Endothelial cell of umbilical vein (primary cell): ENCODE results near the gene MST1. TPM values are rescaled to one million over a fixed set of nuclear protein-coding genes. Genes with fewer than 3 reads are reported as not detected.

ENCODE experiments used
- BruUV-seq: library from RNA; stranded (reverse); fragments of 400-500 nt; replicated peaks from 2 replicates; lab custom pipeline; 2021; lab: Mats Ljungman, UMichigan
- CTCF ChIA-PET: fragments of 300-600, 350-600 bp; sonication (Branson Sonifier 250); formaldehyde crosslinking; loops from one replicate; lab custom pipeline; 2021; ENCODE audit warnings: antibody characterized with exemption, inconsistent platforms; lab: Charles Lee
- POLR2A ChIA-PET: fragments of 300-600, 350-600 bp; sonication (Branson Sonifier 250); formaldehyde crosslinking; loops from one replicate; lab custom pipeline; 2021; ENCODE audit warnings: antibody characterized with exemption, inconsistent platforms; lab: Charles Lee
- DNase-seq: peaks from one replicate; pipeline ENCODE4 v3.0.0-alpha.2; 2011; ENCODE audit warnings: low read depth, low spot score
- FAIRE-seq: peaks from 2 replicates; lab custom pipeline; 2011; peaks lifted over from hg19 to GRCh38; lab: Jason Lieb, UNC
- H2AFZ ChIP-seq: 2 replicates; pipeline ENCODE4 v1.6.0; 2012; ENCODE audit warnings: low read depth, low read length, control low read depth, inconsistent platforms
- H3K27ac ChIP-seq: 2 replicates; pipeline ENCODE4 v1.5.1; 2011; ENCODE audit warnings: low read depth, mild to moderate bottlenecking, control low read depth, low read length, moderate library complexity; ENCODE audit not compliant: insufficient read depth
- H3K27me3 ChIP-seq, 2 experiments: 2 replicates each; pipeline versions ENCODE4 v1.6.0 to v1.6.1; 2011; ENCODE audit warnings: low read length in 2 of 2, mixed read lengths in 1 of 2; ENCODE audit not compliant: control insufficient read depth in 2 of 2, insufficient read depth in 2 of 2
- H3K36me3 ChIP-seq, 2 experiments: 2 replicates in 1 of 2; 3 replicates in 1 of 2; pipeline ENCODE4 v1.5.1; 2011; ENCODE audit warnings: low read length in 2 of 2, mild to moderate bottlenecking in 1 of 2, moderate library complexity in 1 of 2; ENCODE audit not compliant: control insufficient read depth in 2 of 2, insufficient read depth in 2 of 2; ENCODE audit errors: extremely low read depth in 1 of 2
- H3K4me1 ChIP-seq: 3 replicates; pipeline ENCODE4 v1.5.1; 2011; ENCODE audit warnings: mild to moderate bottlenecking, low read length; ENCODE audit not compliant: control insufficient read depth, insufficient read depth; ENCODE audit errors: extremely low read depth
- H3K4me2 ChIP-seq: 2 replicates; pipeline ENCODE4 v1.6.1; 2011; ENCODE audit warnings: low read length, control low read depth, mixed read lengths; ENCODE audit not compliant: insufficient read depth
- H3K4me3 ChIP-seq, 3 experiments: fragments of 200-600 bp in 1 of 3; sonication (generic), shearing (Covaris generic) in 1 of 3; replicated peaks in 1 of 3; 2 replicates each; pipeline ENCODE4 v1.5.1; 2011 to 2016; ENCODE audit warnings: control low read depth in 3 of 3, low read length in 3 of 3, mild to moderate bottlenecking in 2 of 3, inconsistent platforms in 1 of 3, low read depth in 1 of 3, moderate library complexity in 1 of 3; ENCODE audit not compliant: insufficient read depth in 1 of 3
- H3K79me2 ChIP-seq: 2 replicates; pipeline ENCODE4 v1.6.0; 2012; ENCODE audit warnings: low read length, inconsistent platforms; ENCODE audit not compliant: control insufficient read depth, insufficient read depth
- H3K9ac ChIP-seq: replicated peaks from 2 replicates; pipeline ENCODE3; 2011; ENCODE audit warnings: low read length, control low read depth; ENCODE audit not compliant: insufficient read depth; ENCODE audit errors: extremely low read depth
- H3K9me1 ChIP-seq: replicated peaks from 3 replicates; pipeline ENCODE4 v1.6.0; 2011; ENCODE audit warnings: mild to moderate bottlenecking, low read length; ENCODE audit not compliant: control insufficient read depth, insufficient read depth; ENCODE audit errors: extremely low read depth
- H3K9me3 ChIP-seq: replicated peaks from 2 replicates; pipeline ENCODE4 v1.5.1; 2012; ENCODE audit warnings: low read length, inconsistent platforms; ENCODE audit not compliant: control insufficient read depth, insufficient read depth
- H4K20me1 ChIP-seq: replicated peaks from 2 replicates; pipeline ENCODE3; 2011; ENCODE audit warnings: mild to moderate bottlenecking, low read length; ENCODE audit not compliant: control insufficient read depth, insufficient read depth; ENCODE audit errors: extremely low read depth
- EZH2 ChIP-seq: IDR thresholded peaks from 2 replicates; pipeline ENCODE4 v1.6.1; 2012; ENCODE audit warnings: borderline replicate concordance, low read depth, mild to moderate bottlenecking, moderate library complexity, low read length, inconsistent platforms; ENCODE audit not compliant: severe bottlenecking
- FOS ChIP-seq: IDR thresholded peaks from 2 replicates; pipeline ENCODE4 v1.6.1; 2011; ENCODE audit warnings: mild to moderate bottlenecking, low read length, moderate library complexity, borderline replicate concordance; ENCODE audit not compliant: insufficient read depth
- GATA2 ChIP-seq: IDR thresholded peaks from 2 replicates; pipeline ENCODE4 v1.7.0; 2011; ENCODE audit warnings: low read depth, mild to moderate bottlenecking, moderate library complexity, mixed read lengths, low read length; ENCODE audit not compliant: insufficient read length, insufficient read depth
- JUN ChIP-seq: IDR thresholded peaks from 2 replicates; pipeline ENCODE4 v1.6.1; 2011; ENCODE audit warnings: borderline replicate concordance, low read depth; ENCODE audit not compliant: insufficient read length, insufficient read depth
- MYC ChIP-seq: IDR thresholded peaks from one replicate; pipeline ENCODE4 v1.6.1; 2011; ENCODE audit warnings: mild to moderate bottlenecking, low read depth, low read length
- POLR2A ChIP-seq: IDR thresholded peaks from 2 replicates; pipeline ENCODE4 v1.6.1; 2012; ENCODE audit warnings: low read depth, mild to moderate bottlenecking, control low read depth, low read length
- POLR2AphosphoS5 ChIP-seq: IDR thresholded peaks from 2 replicates; pipeline ENCODE4 v1.6.1; 2012; ENCODE audit warnings: low read depth, mild to moderate bottlenecking, control low read depth, low read length, moderate library complexity; ENCODE audit not compliant: insufficient read depth
- dilution Hi-C: fragments of 300-500 bp; cut with MboI; formaldehyde crosslinking; loops from one replicate; pipeline ENCODE4 v1.15.0; 2019; ENCODE audit warnings: low sequenced_read_pairs; ENCODE audit not compliant: extremely low pct_ligation_motif_present
- intact Hi-C: fragments of 100-400 bp; cut with micrococcal nuclease; formaldehyde crosslinking; loops from one replicate; pipeline ENCODE4 v1.10.0; 2022
- polyA plus RNA-seq, 4 experiments: library from polyadenylated mRNA; depleted of rRNA in 3 of 4; stranded (reverse) in 3 of 4; unstranded in 1 of 4; fragments of >200 nt; gene quantifications; 2 replicates each; pipeline versions ENCODE4 v1.2.1 to v1.2.3, GENCODE V29; 2011 to 2012; ENCODE audit warnings: missing spikeins in 1 of 4
- total RNA-seq: library from RNA; stranded (reverse); gene quantifications from 2 replicates; pipeline ENCODE4 v1.2.3, GENCODE V29; 2021
- TF ChIP-seq, protein P1 (sequence below): IDR thresholded peaks from 2 replicates; pipeline ENCODE4 v1.6.1; 2011; ENCODE audit not compliant: insufficient read depth, insufficient read length
- TF ChIP-seq, protein P2 (sequence below), 2 donors: IDR thresholded peaks; 1 replicate in 1 of 2; 2 replicates in 1 of 2; pipeline ENCODE4 v1.5.1; 2011; ENCODE audit warnings: low read length in 2 of 2, mild to moderate bottlenecking in 2 of 2, moderate library complexity in 2 of 2, control low read depth in 1 of 2, inconsistent platforms in 1 of 2, low read depth in 1 of 2; ENCODE audit not compliant: insufficient read depth in 1 of 2; ENCODE audit errors: extremely low read depth in 1 of 2

The MST1 gene
- total and polyA plus RNA-seq, 2 donors (not counting 3 experiments of a cell fraction or from before 2014, with no cell fraction given): 6.1 to 17.5 TPM

DNA sequence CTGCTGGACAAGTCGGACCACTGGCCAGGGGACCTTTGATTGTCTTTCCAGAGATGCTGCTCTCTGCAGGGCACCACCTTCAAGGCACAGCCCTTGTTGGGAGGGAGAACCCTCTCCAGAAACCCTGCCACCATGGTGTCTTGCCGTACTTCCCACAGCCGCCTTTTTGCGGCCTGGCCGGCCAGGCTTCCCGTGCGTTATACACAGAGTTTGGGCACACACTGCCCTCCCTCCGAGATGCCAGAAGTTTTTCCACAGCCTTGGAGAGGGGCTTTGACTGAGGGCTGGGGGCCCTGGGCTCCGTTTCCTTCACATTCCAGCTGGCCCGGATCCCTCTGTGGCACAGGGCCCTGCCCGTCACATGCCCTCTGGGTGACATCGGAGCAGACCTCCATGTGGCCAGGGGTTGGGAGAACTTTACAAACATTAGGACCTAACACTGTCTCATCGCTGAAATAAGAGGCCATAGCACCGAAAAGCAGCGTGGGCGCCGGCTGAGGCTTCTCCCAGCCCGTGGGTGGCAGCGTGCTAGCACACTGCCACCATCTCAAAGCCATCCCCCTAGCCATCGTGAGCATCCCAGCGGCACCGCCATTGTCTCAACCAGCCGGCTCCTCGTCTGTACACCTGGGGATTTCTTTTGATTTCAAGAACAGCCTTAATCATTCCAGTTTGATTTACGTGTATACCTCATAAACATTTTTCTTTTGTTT, 21.4 kb downstream of the MST1 start:
- Histone ChIP-seq H3K4me1 (no peaks in the 10 kb centered on the region), H3K4me2 (no peak overlapping the region), H3K9me1 (no peaks in the 10 kb centered on the region), H4K20me1 (no peaks in the 10 kb centered on the region), H3K4me3 (no peak overlapping the region), H3K9me3 (no peaks in the 10 kb centered on the region), H3K27me3 (peaks cover 0 to 2% of the 10 kb centered on the region in 2 experiments), H3K9ac (no peak overlapping the region), H3K27ac (no peak overlapping the region), H3K79me2 (no peaks in the 10 kb centered on the region), H2AFZ (no peak overlapping the region), H3K36me3 (no peaks in the 10 kb centered on the region)
- ChIA-PET POLR2A (no interaction called here), CTCF (no interaction called here)
- no peak for DNase-seq
- FAIRE-seq: no peak
- BruUV-seq: no TSS peak
- intact Hi-C loops: no loop called here
- dilution Hi-C loops: no loop called here
- TF ChIP-seq POLR2A (no peak), EZH2 (no peak), GATA2 (no peak), MYC (no peak), FOS (no peak), POLR2AphosphoS5 (no peak)
- TF ChIP-seq, protein P1, sequence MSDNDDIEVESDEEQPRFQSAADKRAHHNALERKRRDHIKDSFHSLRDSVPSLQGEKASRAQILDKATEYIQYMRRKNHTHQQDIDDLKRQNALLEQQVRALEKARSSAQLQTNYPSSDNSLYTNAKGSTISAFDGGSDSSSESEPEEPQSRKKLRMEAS: no peak

DNA sequence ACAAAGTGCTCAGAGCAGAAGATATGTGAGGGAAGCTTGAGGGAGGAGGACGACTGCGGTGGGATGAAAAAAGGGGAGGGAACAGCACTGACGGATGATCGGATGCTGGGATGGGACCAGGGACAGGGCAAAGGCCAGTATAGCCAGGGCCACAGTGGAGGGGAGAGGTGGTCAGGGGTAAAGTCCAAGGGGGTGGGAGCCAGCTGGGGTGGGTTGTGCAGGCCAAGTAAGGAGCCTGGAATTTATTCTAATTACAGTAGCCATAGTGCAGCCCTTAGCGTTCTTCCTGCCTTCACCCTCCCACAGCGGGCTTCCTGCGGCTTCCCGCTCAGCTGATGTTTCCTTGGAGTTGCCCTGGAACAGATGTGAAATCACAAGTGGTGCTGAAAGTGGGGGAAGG, 22.7 kb downstream of the MST1 start:
- no peak for DNase-seq
- Histone ChIP-seq H3K9ac (no peak overlapping the region), H3K36me3 (no peaks in the 10 kb centered on the region), H2AFZ (no peak overlapping the region), H3K4me1 (no peaks in the 10 kb centered on the region), H3K4me3 (no peak overlapping the region), H4K20me1 (no peaks in the 10 kb centered on the region), H3K27ac (no peak overlapping the region), H3K4me2 (no peak overlapping the region), H3K9me3 (no peaks in the 10 kb centered on the region), H3K79me2 (no peaks in the 10 kb centered on the region), H3K27me3 (peaks cover 0 to 2% of the 10 kb centered on the region in 2 experiments), H3K9me1 (no peaks in the 10 kb centered on the region)
- no TSS peak for BruUV-seq
- FAIRE-seq: no peak
- ChIA-PET CTCF (interaction anchor here (1.7 to 5.3 kb wide), 2 partner anchors 126 to 130 kb away, joined by 4 to 34 read pairs; no protein-coding TSS in a partner anchor), POLR2A (no interaction called here)
- TF ChIP-seq, protein P2, sequence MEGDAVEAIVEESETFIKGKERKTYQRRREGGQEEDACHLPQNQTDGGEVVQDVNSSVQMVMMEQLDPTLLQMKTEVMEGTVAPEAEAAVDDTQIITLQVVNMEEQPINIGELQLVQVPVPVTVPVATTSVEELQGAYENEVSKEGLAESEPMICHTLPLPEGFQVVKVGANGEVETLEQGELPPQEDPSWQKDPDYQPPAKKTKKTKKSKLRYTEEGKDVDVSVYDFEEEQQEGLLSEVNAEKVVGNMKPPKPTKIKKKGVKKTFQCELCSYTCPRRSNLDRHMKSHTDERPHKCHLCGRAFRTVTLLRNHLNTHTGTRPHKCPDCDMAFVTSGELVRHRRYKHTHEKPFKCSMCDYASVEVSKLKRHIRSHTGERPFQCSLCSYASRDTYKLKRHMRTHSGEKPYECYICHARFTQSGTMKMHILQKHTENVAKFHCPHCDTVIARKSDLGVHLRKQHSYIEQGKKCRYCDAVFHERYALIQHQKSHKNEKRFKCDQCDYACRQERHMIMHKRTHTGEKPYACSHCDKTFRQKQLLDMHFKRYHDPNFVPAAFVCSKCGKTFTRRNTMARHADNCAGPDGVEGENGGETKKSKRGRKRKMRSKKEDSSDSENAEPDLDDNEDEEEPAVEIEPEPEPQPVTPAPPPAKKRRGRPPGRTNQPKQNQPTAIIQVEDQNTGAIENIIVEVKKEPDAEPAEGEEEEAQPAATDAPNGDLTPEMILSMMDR (IDR thresholded peaks at IDR 0.05; ENCODE audit: extremely low read depth in 1 of 2, insufficient read depth in 1 of 2, low read depth in 1 of 2, low read length in 2 of 2): no peak
- TF ChIP-seq POLR2AphosphoS5: no peak
- no peak for TF ChIP-seq MYC
- no peak for TF ChIP-seq FOS
- TF ChIP-seq GATA2: no peak
- TF ChIP-seq, protein P1: no peak
- no peak for TF ChIP-seq POLR2A
- no peak for TF ChIP-seq JUN
- no peak for TF ChIP-seq EZH2
- intact Hi-C loops: no loop called here
- dilution Hi-C loops: no loop called here
